ENCODE measurements around the gene SFTA2. TPM values are rescaled to one million over a fixed set of nuclear protein-coding genes. Genes with fewer than 3 reads are reported as not detected.
"Not testable (repeated sequence)": the region's sequence is repeated elsewhere in the genome, so short reads cannot be mapped to it uniquely, and the experiment has no call there.

SFTA2 gene
- total and polyA plus RNA-seq, 7 donors = 3.6 TPM; not detected in 6

DNA sequence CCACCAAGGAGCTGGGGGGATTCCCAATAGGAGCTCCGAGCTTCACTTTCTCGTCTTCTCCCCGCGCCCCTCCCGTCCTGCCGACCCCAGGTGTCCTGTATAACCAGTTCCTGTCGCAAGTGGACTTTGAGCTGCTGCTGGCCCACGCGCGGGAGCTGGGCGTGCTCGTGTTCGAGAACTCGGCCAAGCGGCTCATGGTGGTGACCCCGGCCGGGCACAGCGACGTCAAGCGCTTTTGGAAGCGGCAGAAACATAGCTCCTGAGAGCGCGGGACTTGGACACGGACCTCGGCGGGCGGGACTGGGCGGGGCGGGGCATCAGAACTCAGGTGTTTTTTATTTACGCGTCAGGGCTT lies 18.3 kb downstream of the SFTA2 start:
- Histone ChIP-seq H3K27me3 (no peaks in the 10 kb centered on the region), H3K9me3 (no peaks in the 10 kb centered on the region), H3K4me3 (peak overlapping the region; percentile 46 to 65 (median 56)), H3K36me3 (peaks cover 7 to 54% (median 21%) of the 10 kb centered on the region in 4 donors), H3K27ac (peak overlapping the region; percentile 91 to 95 (median 92)), H3K4me1 (peaks cover 0 to 32% (median 28%) of the 10 kb centered on the region in 4 donors)
- TF ChIP-seq POLR2A (IDR thresholded peaks at IDR 0.05) = no peak
- no peak for TF ChIP-seq CTCF (IDR thresholded peaks at IDR 0.05)
- no peak for TF ChIP-seq POLR2AphosphoS5 (IDR thresholded peaks at IDR 0.05)
- TF ChIP-seq EP300 (IDR thresholded peaks at IDR 0.05) = no peak
- no peak for DNase-seq
- WGBS, 2 donors = 4 to 12% methylated on average over 31 of the region's 31 CpGs
- intact Hi-C loops (cut with DNase I) = loop anchor here (1.0 to 2.0 kb wide), 3 partner anchors 37 to 159 kb away; no protein-coding TSS in a partner anchor

GRCh38 chr6:30912746-30913520 lies 19.0 kb downstream of the SFTA2 start:
- no peaks in the 10 kb centered on the region for H3K27me3 ChIP-seq
- TF ChIP-seq POLR2A (IDR thresholded peaks at IDR 0.05) (no peak), POLR2AphosphoS5 (IDR thresholded peaks at IDR 0.05) (no peak), CTCF (IDR thresholded peaks at IDR 0.05) (no peak), EP300 (IDR thresholded peaks at IDR 0.05) (no peak)
- H3K27ac ChIP-seq = peak overlapping the region; percentile 91 to 95 (median 92)
- intact Hi-C loops (cut with DNase I) = no loop called here
- WGBS, 2 donors = 80 to 90% methylated on average over 8 of the region's 8 CpGs
- peaks cover 0 to 35% (median 32%) of the 10 kb centered on the region in 4 donors for H3K4me1 ChIP-seq
- no peak overlapping the region for H3K4me3 ChIP-seq
- no peak for DNase-seq
- H3K36me3 ChIP-seq = peaks cover 7 to 48% (median 18%) of the 10 kb centered on the region in 4 donors
- no peaks in the 10 kb centered on the region for H3K9me3 ChIP-seq

GRCh38 chr6:30910473-30910872 lies 21.5 kb downstream of the SFTA2 start:
- intact Hi-C loops (cut with DNase I) = not testable (repeated sequence)
- 92 to 96% methylated on average over 12 of the region's 12 CpGs for WGBS, 2 donors

DNA sequence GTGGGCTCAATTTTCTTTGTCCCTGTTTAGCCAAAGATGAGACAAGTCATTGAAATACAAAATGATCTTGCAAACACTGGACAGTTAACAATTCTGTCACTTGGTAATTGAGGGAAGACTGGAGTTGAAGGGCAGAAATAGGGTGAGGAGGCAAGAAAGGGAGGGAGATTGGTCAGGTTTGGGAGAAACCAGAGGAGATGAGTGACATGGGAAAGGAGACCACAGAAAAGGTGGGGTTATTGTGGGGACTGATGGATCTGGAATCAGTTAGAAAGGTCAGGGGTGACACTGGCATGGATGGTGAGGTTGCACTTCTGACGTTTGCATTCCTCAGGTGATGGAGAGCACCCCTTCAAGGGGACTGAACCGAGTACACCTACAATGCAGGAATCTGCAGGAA lies 23.3 kb downstream of the SFTA2 start:
- Histone ChIP-seq H3K36me3 (peaks cover 7 to 36% (median 14%) of the 10 kb centered on the region in 4 donors), H3K9me3 (no peaks in the 10 kb centered on the region), H3K4me3 (peak overlapping the region; percentile 78 to 85 (median 82)), H3K27me3 (no peaks in the 10 kb centered on the region), H3K27ac (peak overlapping the region in 2 of 4 donors; percentile 63 to 67), H3K4me1 (peaks cover 0 to 21% (median 17%) of the 10 kb centered on the region in 4 donors)
- TF ChIP-seq POLR2AphosphoS5 (IDR thresholded peaks at IDR 0.05) = no peak
- no peak for TF ChIP-seq EP300 (IDR thresholded peaks at IDR 0.05)
- TF ChIP-seq CTCF (IDR thresholded peaks at IDR 0.05) = no peak
- TF ChIP-seq POLR2A (IDR thresholded peaks at IDR 0.05) = no peak
- DNase-seq = no peak
- 33 to 38% methylated on average over 2 of the region's 2 CpGs for WGBS, 2 donors
- intact Hi-C loops (cut with DNase I) = no loop called here

More at GRCh38 chr6:30910473-30910872, 21.5 kb downstream of the SFTA2 start:
- not testable (repeated sequence) for DNase-seq, H3K4me3 ChIP-seq, H3K27me3 ChIP-seq, H3K27ac ChIP-seq, H3K9me3 ChIP-seq
- Histone ChIP-seq H3K4me1 (peaks cover 0 to 33% (median 31%) of the 10 kb centered on the region in 4 donors), H3K36me3 (peaks cover 7 to 36% (median 14%) of the 10 kb centered on the region in 4 donors)

GRCh38 chr6:30907758-30908591 lies 24.0 kb downstream of the SFTA2 start, which contains the start of gene GTF2H4:
GTF2H4 (plus strand) TSS chr6:30908207.
- TF ChIP-seq POLR2AphosphoS5 (IDR thresholded peaks at IDR 0.05) (peak in 3 of 4 donors; percentile 18 to 74 (median 49)), EP300 (IDR thresholded peaks at IDR 0.05) (no peak)
- H3K4me3 ChIP-seq = peak within 1 kb of the TSS; percentile 78 to 85 (median 82)
- intact Hi-C loops (cut with DNase I) = no loop called here
- DNase-seq = peak; percentile 98
- H3K27me3 ChIP-seq = no peaks in the 10 kb centered on the region
- peaks cover 0 to 15% (median 12%) of the 10 kb centered on the region in 4 donors for H3K4me1 ChIP-seq
- H3K36me3 ChIP-seq = peaks cover 7 to 36% (median 14%) of the 10 kb centered on the region in 4 donors
- WGBS, 2 donors = 1% methylated on average over 49 of the region's 49 CpGs
- H3K27ac ChIP-seq = peak within 1 kb of the TSS; percentile 63 to 72 (median 68)
- H3K9me3 ChIP-seq = no peaks in the 10 kb centered on the region

DNA sequence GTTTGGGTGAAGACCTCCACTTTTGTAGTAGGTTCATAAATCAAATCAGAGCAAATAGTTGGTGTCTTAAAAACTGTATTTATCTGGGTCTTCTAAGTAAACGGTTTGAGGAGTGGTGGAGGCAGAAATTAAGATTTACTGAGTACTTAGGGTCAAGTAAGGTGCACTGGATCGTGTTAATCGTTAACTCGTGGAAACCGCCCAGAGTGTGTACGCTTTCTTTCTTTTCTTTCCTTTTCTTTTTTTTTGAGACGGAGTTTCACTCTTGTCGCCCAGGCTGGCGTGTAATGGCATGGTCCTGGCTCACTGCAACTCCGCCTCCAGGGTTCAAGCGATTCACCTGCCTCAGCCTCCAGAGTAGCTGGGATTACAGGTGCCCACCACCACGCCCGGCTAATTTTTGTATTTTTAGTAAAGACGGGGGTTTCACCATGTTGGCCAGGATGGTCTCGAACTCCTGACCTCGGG lies 24.6 kb downstream of the SFTA2 start:
- intact Hi-C loops (cut with DNase I) = not testable (repeated sequence)

More for the DNA sequence above, 24.6 kb downstream of the SFTA2 start:
- Histone ChIP-seq H3K36me3 (peaks cover 7 to 31% (median 14%) of the 10 kb centered on the region in 4 donors), H3K4me3 (peak overlapping the region; percentile 30 to 85 (median 80)), H3K4me1 (peaks cover 0 to 15% (median 12%) of the 10 kb centered on the region in 4 donors), H3K27ac (peak overlapping the region in 3 of 4 donors; percentile 52 to 63 (median 61))
- H3K27me3 ChIP-seq, DNase-seq, H3K9me3 ChIP-seq: not testable (repeated sequence)
- WGBS, 2 donors = 12 to 48% methylated on average over 16 of the region's 16 CpGs

Measured in sigmoid colon (tissue), 7 donors.